HG03460 (cell line): ENCODE results near the gene MICU1.

Experiments used
- ATAC-seq: cut with Tn5 transposase; IDR thresholded peaks from one replicate; pipeline ENCODE4 v1.9.1; 2021; ENCODE audit not compliant: unreplicated experiment

Gene MICU1

DNA sequence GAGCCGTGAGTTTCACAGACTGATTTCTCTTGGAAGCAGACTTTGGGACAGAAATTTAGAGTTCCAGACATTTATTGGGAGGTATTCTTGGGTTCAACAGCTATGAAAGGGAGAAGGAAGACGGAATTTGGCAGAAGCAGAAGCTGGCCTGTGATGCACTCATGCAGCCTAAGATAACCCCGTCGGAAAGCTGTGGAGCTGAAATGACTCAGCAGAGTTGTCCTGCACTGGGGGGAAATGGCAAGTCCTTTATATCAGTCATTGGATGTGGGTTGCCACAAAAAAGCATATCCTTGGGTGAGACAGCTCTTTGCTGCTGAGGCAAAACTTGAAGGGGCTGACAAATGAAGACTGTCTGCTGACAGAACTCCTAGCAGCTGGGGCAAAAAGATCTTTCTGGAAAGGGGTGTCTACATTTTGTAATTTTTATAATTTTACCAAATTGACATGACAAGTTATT lies 11.5 kb upstream of the MICU1 start:
- no peak for ATAC-seq

GRCh38 chr10:72630144-72630543 lies 4.3 kb upstream of the MICU1 start:
- ATAC-seq, result no peak

- ATAC-seq, result no peak
Measured at GRCh38 chr10:72626444-72626754, 520 bp upstream of the MICU1 start.

DNA sequence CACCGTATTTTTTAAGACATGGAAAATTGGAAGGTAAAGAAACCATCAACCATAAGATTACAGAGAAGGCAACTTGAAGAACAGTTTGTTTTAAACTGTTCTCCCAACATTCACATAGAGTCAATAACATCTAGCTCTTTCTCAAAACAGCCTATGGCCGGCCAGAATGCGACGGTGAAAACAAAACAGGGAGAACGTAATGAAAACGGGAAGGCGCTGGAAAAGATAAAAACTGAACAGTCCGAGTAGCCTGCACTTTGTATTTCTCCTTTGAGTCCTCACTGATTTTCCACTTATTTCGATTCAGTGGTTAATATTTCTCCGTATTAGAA lies 637 bp downstream of the MICU1 start:
- ATAC-seq, result no peak

DNA sequence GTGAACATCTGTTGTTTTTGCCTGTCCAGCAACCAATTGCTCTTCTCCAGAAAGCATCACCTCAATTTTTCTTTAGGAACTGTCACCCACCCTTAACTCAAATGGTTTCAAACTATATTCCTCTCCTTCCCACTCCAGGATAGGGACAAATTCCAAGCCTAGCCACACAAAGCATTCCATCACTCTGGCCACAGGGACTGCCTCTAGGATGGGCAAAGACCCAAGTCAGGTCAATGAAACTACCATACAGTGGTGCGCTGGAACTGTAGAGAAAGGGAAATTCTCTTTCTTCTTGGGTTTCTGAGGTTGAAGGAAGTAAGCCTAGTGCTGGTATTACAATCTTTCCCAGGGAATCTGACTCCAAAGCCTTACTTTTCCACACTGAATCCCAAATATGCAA lies 3.6 kb downstream of the MICU1 start:
- no peak for ATAC-seq

- no peak for ATAC-seq
Measured at GRCh38 chr10:72616716-72617115, 9.2 kb downstream of the MICU1 start.

DNA sequence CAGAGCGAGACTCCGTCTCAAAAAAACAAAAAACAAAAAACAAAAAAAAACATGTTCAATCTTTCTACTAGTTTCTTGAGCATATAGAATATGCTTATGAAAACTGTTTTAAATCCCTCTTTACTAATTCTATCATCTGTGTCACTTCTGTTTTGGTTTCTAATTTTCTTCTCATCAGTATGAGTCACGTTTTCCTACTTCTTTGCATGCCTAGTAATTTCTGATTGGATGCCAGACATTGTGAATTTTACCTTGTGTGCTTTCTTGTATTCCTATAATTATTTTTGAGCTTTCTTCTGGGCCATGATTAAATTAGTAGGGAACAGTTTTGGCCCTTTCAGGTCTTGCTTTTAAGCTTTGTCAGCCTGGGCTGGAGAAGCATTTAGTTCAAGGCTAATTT lies 9.9 kb downstream of the MICU1 start:
- no peak for ATAC-seq

DNA sequence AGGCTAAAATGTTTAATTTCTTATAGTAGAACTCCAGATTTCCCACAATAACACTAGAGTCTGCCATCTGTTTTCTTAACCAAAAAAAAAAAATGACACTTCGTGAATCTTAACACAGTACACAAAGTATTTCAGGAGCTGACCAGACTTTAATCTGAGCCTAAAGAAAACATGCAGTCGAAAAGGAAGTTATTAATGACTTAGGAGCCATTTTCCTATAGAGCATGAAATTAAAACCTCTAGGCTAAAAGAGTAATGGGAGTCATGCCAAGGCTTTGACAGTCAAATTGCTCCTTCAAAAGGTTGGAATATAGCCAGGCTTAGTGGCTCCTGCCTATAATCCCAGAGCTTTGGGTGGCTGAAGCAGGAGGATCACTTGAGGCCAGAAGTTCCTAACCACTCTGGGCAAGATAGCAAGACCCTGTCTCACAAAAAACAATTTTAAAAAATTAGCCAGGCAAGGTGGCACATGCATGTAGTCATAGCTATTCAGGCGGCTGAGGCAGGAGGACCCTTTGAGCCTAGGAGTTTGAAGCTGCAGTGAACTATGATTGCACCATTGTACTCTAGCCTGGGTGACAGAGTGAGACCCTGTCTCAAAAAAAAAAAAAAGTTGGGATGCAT lies 13.6 kb downstream of the MICU1 start:
- ATAC-seq, result no peak

DNA sequence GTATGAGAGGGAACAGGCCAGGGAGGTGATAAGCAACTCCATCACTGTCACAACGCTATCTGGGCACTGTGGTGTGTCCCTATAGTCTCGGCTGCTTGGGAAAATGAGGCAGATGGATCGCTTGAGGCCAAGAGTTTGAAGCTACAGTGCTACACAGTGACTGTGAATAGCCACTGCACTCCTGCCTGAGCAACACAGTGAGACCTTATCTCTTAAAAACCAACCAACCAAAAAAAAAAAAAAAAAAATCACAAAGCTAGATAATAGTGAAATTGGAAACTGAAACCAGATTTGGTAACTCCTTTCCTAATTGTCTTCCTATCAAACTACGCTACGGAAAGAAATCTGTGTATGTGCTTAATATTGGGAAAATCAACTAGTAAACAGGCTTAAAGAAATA lies 14.1 kb downstream of the MICU1 start:
- ATAC-seq, result no peak

- ATAC-seq, result no peak
Measured at GRCh38 chr10:72610466-72610865, 15.4 kb downstream of the MICU1 start.

GRCh38 chr10:72605122-72605521 lies 20.8 kb downstream of the MICU1 start:
- ATAC-seq, result no peak

DNA sequence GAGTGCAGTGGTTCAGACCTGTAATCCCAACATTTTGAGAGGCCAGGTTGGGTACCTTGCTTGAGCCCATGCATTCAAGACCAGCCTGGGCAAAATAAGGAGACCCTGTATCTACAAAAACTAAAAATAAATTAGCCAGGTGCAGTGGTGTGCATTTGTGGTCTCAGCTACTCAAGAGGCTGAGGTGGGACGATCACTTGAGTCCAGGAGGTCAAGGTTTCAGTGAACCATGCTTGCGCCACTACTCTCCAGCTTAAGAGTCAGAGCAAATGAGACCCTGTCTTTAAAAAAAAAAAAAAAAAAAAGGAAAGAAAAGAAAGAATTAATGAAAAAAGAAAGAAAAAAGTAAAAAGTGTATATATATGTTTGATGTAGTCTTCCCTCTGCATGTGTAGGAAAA lies 24.7 kb downstream of the MICU1 start:
- ATAC-seq, result no peak

DNA sequence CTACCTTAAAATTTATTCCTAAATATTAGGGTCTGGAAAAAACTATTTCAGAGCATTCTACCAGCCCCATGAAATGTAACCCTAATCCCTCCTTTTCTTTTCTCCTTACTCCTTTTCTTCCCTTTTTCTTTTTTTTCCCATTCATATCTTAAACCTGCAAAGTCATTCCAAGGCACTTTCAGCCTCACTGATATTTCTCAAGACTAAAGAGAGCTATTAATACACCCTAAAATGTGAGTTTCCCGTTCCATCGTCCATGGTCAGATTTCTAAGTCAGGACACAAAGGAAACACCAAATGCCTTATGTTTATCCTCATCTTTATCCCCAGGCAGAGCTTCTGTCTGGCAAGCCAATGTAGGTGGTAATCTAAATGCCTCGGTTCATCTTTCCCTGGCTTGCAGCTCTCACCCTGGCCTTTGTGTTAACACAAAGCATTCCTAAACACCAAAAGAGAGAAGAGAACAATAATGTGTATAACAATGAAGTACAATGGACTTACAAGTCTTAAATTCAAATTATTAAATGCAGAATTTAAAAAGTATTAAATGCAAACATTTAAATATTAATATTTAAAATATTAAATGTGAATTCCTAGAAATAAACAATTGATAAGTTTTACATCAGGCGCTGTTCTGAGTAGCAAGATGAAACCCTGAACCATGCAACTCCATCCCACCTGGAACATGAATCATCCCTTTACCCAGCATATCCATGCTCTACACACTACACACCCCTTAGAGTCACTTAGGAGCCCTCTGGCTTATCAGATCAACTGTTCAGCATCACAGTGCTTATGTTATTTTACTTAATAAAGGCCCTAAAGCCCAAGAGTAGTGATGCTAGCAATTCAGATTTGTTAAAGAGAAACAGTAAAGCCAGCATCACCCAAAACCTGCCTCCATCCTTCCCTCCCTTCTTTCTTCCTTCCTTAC lies 26.8 kb downstream of the MICU1 start:
- ATAC-seq, result no peak

GRCh38 chr10:72597897-72598296 lies 28.0 kb downstream of the MICU1 start:
- no peak for ATAC-seq

DNA sequence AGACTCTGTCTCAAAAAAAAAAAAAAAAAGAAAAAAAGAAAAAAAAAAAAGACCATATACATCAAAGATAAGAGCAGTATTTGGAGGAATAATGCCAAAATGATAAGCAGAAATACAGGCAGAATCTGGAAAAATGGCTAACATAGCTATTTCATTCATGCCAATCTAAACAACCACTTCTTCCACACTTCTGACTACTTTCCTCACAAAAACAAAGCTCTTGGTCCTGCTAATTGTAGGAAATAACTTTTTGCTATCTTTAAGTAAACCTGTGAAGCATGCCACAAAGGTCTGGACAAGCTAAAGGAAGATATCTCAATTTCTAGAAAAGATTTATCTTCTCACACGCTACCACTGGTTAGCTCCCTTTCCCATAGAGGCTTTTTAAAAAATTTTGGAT lies 30.4 kb downstream of the MICU1 start:
- ATAC-seq, result no peak

GRCh38 chr10:72593963-72594362 lies 31.9 kb downstream of the MICU1 start:
- ATAC-seq, result no peak

- no peak for ATAC-seq
Measured at GRCh38 chr10:72588266-72588665, 37.6 kb downstream of the MICU1 start.

- ATAC-seq, result no peak
Measured at GRCh38 chr10:72587568-72587967, 38.3 kb downstream of the MICU1 start.

- no peak for ATAC-seq
Measured at GRCh38 chr10:72574636-72575035, 51.2 kb downstream of the MICU1 start.

GRCh38 chr10:72573079-72573478 lies 52.8 kb downstream of the MICU1 start:
- ATAC-seq, result no peak

DNA sequence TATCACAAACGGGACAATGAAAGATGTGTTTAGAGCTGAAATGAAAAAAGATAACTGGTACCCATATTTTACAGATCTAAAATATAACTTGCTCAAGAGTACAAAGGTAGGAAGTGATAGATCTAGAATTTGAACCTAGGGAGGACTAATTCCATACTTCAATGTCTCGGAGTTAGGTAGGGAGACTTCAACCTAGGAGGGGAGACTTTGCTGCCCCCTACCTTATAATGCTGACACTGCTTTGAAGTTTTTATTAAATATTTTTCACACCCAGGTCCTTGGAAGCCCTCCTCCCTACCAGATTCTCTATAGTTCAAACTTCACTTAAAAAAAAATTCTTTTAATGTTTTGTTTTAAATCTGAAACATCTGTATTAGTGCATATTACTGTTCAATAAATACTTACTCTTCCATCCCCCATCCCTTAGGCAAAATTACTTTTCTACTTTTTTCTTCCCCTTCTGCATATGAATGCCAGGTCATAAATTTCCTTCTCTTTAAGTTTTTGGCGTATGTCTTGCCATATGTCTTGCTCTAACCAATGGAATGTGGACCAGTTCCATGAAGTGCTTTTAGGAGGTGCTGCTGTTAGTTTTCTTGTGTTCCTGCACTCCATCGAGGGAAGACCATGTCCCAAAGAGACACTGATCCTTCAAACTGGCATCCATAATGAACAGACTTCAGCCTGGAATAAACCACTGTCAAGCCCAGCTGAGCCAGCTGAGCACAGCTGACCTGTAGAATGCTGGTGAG lies 57.8 kb downstream of the MICU1 start:
- ATAC-seq, result no peak

DNA sequence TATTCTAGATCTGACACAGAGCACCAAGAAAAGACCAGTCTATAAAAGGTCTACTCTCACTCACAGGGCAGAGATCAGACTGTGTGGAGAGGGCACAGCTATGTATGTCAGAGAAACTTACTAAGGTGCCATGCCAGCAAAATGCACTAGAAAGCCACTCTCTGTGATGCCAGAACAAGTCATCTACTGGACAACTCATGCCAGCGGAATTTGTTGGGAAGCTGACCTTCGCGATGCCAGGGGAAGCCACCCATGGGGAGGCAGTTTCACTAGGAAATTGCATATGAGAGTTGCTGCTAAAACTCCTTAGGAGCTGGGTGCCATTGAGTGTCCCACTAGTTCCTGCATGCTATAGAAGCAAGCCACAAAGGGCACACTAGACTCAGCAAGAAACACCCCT lies 58.5 kb downstream of the MICU1 start:
- ATAC-seq, result no peak
